WERI-Rb-1 (cell line): Measurements from ENCODE around the gene GRIN2B.

Experiments used
- DNase-seq: peaks from one replicate; pipeline ENCODE4 v3.0.0-alpha.2; 2020
- H3K27ac ChIP-seq: fragments of 250-450 bp; sonication (Bioruptor Pico); 2 replicates; pipeline ENCODE4 v1.5.1; 2020; ENCODE audit warnings: mild to moderate bottlenecking, moderate library complexity
- H3K27me3 ChIP-seq: fragments of 250-450 bp; sonication (Bioruptor Pico); 2 replicates; pipeline ENCODE4 v1.5.1; 2021; ENCODE audit warnings: mild to moderate bottlenecking, low read depth, moderate library complexity; ENCODE audit not compliant: insufficient read depth, severe bottlenecking
- H3K36me3 ChIP-seq: fragments of 250-450 bp; sonication (Bioruptor Pico); 2 replicates; pipeline ENCODE4 v1.5.1; 2020; ENCODE audit warnings: mild to moderate bottlenecking, moderate library complexity
- H3K4me3 ChIP-seq: 2 replicates; pipeline ENCODE4 v1.5.1; 2011; ENCODE audit warnings: low read depth, mild to moderate bottlenecking, control low read depth, low read length
- H3K9me3 ChIP-seq: fragments of 250-450 bp; sonication (Bioruptor Pico); 2 replicates; pipeline ENCODE4 v1.5.1; 2021; ENCODE audit warnings: mild to moderate bottlenecking, moderate library complexity; ENCODE audit not compliant: severe bottlenecking
- CTCF ChIP-seq: IDR thresholded peaks from 2 replicates; pipeline ENCODE4 v1.5.1; 2011; ENCODE audit warnings: low read depth, mild to moderate bottlenecking, control low read depth, inconsistent platforms, low read length

The GRIN2B gene

GRCh38 chr12:13968281-13968680 is 13.1 kb downstream of the GRIN2B start:
- TF ChIP-seq CTCF, result no peak
- no peak for DNase-seq
- no peak overlapping the region for H3K27ac ChIP-seq
- no peak overlapping the region for H3K4me3 ChIP-seq
- H3K9me3 ChIP-seq, result no peaks in the 10 kb centered on the region
- H3K27me3 ChIP-seq, result no peaks in the 10 kb centered on the region
- no peaks in the 10 kb centered on the region for H3K36me3 ChIP-seq

GRCh38 chr12:13964666-13965065 is 16.7 kb downstream of the GRIN2B start:
- DNase-seq, result no peak
- H3K36me3 ChIP-seq, result no peaks in the 10 kb centered on the region
- H3K27me3 ChIP-seq, result no peaks in the 10 kb centered on the region
- H3K27ac ChIP-seq, result no peak overlapping the region
- no peak overlapping the region for H3K4me3 ChIP-seq
- TF ChIP-seq CTCF, result no peak
- H3K9me3 ChIP-seq, result no peaks in the 10 kb centered on the region

DNA sequence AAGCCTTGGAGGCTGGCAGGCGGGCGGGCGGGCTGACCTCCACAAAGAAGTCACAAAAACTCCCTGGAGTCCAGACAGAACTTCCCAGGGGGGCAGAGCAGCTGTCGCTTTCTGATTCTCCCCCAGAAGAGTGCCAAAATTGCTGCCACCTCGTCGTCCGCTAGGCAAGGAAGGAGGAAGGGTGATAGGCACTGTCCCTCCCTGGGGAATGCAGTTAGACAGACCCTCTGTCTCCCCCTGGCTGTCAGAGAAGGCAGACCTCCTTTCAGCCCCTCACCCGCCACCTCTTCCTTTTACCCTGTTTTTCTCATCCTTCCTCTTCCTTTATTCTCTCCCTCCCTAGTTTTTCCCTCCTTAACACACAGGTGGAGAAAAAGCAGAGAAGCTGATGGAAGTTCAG is 18.7 kb downstream of the GRIN2B start:
- DNase-seq, result peak; percentile 22
- no peaks in the 10 kb centered on the region for H3K36me3 ChIP-seq
- peak; percentile 84 for TF ChIP-seq CTCF
- H3K9me3 ChIP-seq, result no peaks in the 10 kb centered on the region
- no peaks in the 10 kb centered on the region for H3K27me3 ChIP-seq
- no peak overlapping the region for H3K27ac ChIP-seq
- H3K4me3 ChIP-seq, result no peak overlapping the region

DNA sequence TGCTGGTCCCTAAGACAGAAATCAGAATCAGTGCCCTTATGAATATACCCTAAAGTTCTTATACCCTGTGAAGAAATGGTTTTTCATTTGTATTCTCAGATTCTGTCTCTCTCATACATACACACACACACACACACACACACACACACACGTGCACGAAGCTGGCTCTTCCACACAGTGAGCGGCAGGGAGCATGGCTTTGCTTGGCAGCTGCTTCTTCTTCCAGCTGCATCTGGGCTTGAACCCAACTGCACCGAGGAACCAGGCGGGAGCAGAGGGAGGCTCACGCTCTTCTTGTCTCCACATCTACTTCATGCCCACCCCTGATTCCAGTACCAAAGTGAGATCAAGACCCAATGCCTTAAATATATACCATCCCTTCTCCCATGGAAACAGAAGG is 19.4 kb downstream of the GRIN2B start:
- no peak overlapping the region for H3K4me3 ChIP-seq
- no peak overlapping the region for H3K27ac ChIP-seq
- no peak for DNase-seq
- H3K27me3 ChIP-seq, result no peaks in the 10 kb centered on the region
- TF ChIP-seq CTCF, result no peak
- no peaks in the 10 kb centered on the region for H3K9me3 ChIP-seq
- no peaks in the 10 kb centered on the region for H3K36me3 ChIP-seq

- DNase-seq, result no peak
- no peak for TF ChIP-seq CTCF
- no peaks in the 10 kb centered on the region for H3K9me3 ChIP-seq
- H3K27me3 ChIP-seq, result no peaks in the 10 kb centered on the region
- H3K27ac ChIP-seq, result no peak overlapping the region
- H3K36me3 ChIP-seq, result no peaks in the 10 kb centered on the region
- no peak overlapping the region for H3K4me3 ChIP-seq
Observed at GRCh38 chr12:13959131-13959723, 22.2 kb downstream of the GRIN2B start.

DNA sequence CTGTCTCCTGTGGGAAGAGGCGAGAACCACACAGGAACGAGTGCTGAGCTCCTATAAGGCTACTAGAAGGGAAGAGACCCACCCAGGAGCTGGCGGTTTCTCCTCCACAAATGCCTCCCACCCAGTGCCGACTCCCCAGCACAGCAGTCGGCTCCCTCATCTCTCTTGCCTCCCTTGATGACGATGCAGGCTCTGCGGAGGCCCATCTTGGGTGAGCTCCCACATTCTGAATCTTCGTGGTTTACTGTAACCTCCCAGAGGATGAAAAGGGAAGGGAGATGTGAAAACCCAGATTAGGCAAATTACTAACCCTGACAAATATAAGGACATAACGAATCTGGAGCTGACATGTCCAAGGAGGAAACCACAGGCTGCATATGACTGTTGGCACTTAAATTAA is 23.8 kb downstream of the GRIN2B start:
- H3K27ac ChIP-seq, result no peak overlapping the region
- no peaks in the 10 kb centered on the region for H3K27me3 ChIP-seq
- H3K9me3 ChIP-seq, result no peaks in the 10 kb centered on the region
- TF ChIP-seq CTCF, result no peak
- H3K4me3 ChIP-seq, result no peak overlapping the region
- no peaks in the 10 kb centered on the region for H3K36me3 ChIP-seq
- DNase-seq, result no peak
